Measurements from ENCODE around the gene RASGRF1.

RASGRF1 gene

DNA sequence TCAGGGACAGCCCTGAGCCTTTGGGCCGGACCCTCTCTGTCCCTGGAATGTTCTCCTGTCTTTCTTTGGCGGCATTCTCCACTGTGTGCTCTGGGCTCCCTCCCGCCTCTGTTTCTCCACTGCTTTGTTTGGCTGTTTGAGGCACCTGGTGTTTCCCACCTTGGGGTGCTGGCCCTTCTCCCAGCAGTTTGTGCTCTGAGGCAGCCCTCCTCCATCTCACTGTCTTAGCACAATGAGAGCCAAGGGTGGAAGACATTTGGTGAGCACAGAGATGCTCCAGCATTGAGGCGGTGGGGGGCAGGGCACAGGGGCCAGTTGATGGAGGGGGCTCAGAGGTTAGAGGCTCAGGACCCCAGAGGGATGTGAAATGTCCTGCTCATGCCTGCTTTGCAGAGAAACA is 54.3 kb downstream of the RASGRF1 start:
- no peak for TF ChIP-seq MYC (IDR thresholded peaks at IDR 0.05; ENCODE audit: low read depth, low read length)
- TF ChIP-seq, protein P1, sequence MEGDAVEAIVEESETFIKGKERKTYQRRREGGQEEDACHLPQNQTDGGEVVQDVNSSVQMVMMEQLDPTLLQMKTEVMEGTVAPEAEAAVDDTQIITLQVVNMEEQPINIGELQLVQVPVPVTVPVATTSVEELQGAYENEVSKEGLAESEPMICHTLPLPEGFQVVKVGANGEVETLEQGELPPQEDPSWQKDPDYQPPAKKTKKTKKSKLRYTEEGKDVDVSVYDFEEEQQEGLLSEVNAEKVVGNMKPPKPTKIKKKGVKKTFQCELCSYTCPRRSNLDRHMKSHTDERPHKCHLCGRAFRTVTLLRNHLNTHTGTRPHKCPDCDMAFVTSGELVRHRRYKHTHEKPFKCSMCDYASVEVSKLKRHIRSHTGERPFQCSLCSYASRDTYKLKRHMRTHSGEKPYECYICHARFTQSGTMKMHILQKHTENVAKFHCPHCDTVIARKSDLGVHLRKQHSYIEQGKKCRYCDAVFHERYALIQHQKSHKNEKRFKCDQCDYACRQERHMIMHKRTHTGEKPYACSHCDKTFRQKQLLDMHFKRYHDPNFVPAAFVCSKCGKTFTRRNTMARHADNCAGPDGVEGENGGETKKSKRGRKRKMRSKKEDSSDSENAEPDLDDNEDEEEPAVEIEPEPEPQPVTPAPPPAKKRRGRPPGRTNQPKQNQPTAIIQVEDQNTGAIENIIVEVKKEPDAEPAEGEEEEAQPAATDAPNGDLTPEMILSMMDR (IDR thresholded peaks at IDR 0.05; ENCODE audit: low read depth, low read length), result no peak
- H3K4me3 ChIP-seq (ENCODE audit: low read depth, low read length), result no peak overlapping the region
- DNase-seq (ENCODE audit: low read depth), result no peak

DNA sequence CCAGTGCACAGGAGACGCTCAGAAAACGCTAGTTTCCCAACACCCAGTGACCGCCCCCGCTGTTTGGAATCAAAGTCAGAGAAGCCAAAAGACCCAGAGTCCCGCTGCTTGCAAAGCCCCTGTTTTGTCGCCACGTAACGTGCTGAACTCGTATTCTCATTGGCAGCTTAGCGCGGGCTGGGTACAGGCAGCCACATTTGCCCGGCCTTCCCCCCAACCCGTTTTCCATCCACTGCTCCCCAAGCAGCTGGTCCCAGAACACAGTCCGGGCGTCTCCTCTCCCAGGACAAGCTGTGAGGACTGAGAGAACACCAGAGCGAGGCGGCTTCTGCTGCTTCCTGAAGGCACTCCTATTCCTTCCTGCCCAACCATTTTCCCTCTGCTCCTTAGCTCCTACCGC is 54.8 kb downstream of the RASGRF1 start:
- TF ChIP-seq, protein P2, sequence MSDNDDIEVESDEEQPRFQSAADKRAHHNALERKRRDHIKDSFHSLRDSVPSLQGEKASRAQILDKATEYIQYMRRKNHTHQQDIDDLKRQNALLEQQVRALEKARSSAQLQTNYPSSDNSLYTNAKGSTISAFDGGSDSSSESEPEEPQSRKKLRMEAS (IDR thresholded peaks at IDR 0.05; ENCODE audit: low read depth, low read length), result no peak
- DNase-seq (ENCODE audit: low read depth), result no peak

DNA sequence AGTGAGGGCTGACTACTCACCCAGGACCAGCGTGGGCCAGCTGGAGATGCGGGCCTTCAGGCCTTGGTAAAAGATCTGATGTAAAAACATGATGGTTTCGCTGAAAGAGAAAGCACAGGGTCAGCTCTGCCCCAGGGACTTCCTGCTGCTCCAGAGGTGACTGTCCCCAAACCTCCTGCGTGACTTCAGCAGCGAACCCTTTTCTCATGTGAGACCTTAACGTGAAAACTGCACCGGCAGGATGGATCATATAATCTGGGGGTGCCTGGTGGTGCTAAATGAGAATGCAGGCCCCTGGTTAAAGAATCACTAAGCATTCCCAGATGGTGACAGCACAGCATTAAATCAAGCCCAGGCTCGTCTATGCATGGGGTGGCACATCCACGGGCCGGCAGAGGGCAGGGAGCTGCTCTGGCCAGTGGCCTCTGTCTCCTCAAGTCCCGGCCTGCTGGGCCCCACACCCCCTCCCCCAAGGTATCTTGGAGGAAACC is 55.4 kb downstream of the RASGRF1 start:
- TF ChIP-seq MYC (IDR thresholded peaks at IDR 0.05; ENCODE audit: low read depth, low read length) (no peak), POLR2A (IDR thresholded peaks at IDR 0.05; ENCODE audit: extremely low read depth, insufficient read length) (no peak)
- TF ChIP-seq, protein P2 (IDR thresholded peaks at IDR 0.05; ENCODE audit: low read depth, low read length), result no peak
- TF ChIP-seq, protein P1 (IDR thresholded peaks at IDR 0.05; ENCODE audit: low read depth, low read length), result no peak
- DNase-seq (ENCODE audit: low read depth), result no peak
- H3K4me3 ChIP-seq (ENCODE audit: low read depth, low read length), result no peak overlapping the region

More for the DNA sequence above, 54.8 kb downstream of the RASGRF1 start:
- no peak overlapping the region for H3K4me3 ChIP-seq (ENCODE audit: low read depth, low read length)

DNA sequence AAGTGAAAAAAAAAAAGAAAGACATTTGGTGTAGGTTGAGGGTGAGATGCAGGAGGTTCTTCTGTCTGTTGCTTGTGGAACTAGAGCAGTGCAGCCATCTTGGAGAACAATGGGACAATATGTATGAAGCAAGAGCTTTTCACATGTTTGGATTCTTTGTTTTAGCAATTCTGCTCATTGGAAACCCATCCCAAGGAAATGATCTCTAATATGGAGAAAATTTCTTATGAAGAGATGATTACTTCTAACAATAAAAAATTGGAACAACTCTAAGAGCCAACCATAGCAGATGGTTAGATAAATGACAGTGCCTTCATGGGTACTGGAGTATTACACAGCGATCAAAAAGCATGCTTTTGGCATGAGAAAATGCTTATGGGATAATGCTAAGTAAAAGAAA is 56.3 kb downstream of the RASGRF1 start:
- TF ChIP-seq, protein P1 (IDR thresholded peaks at IDR 0.05; ENCODE audit: low read depth, low read length), result no peak
- TF ChIP-seq MYC (IDR thresholded peaks at IDR 0.05; ENCODE audit: low read depth, low read length) (no peak), POLR2A (IDR thresholded peaks at IDR 0.05; ENCODE audit: extremely low read depth, insufficient read length) (no peak)
- TF ChIP-seq, protein P2 (IDR thresholded peaks at IDR 0.05; ENCODE audit: low read depth, low read length), result no peak
- no peak for DNase-seq (ENCODE audit: low read depth)
- H3K4me3 ChIP-seq (ENCODE audit: low read depth, low read length), result no peak overlapping the region

DNA sequence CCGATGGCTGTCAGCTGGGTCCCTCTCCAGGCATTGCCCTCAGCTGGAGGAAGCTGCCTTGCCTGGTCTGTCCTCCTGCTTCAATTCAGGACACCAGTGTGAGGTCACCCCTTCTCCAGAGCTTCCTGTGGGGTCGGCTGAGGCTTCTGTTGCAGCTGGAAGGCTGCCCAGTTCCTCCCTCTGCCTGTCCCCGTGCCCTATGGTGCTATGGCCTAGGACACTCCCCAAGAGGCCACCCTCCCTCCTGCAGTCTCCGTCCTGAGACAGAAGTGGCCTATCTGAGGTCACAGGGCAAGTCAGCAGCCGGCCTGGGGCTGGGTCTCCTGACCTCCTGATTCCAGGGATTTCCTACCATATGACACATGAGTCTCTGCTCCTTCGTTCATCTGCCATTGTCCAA is 57.9 kb downstream of the RASGRF1 start:
- TF ChIP-seq, protein P2 (IDR thresholded peaks at IDR 0.05; ENCODE audit: low read depth, low read length), result no peak
- TF ChIP-seq, protein P1 (IDR thresholded peaks at IDR 0.05; ENCODE audit: low read depth, low read length), result no peak
- no peak for TF ChIP-seq POLR2A (IDR thresholded peaks at IDR 0.05; ENCODE audit: extremely low read depth, insufficient read length)
- TF ChIP-seq MYC (IDR thresholded peaks at IDR 0.05; ENCODE audit: low read depth, low read length), result no peak
- peak; percentile 26 for DNase-seq (ENCODE audit: low read depth)
- H3K4me3 ChIP-seq (ENCODE audit: low read depth, low read length), result no peak overlapping the region

DNA sequence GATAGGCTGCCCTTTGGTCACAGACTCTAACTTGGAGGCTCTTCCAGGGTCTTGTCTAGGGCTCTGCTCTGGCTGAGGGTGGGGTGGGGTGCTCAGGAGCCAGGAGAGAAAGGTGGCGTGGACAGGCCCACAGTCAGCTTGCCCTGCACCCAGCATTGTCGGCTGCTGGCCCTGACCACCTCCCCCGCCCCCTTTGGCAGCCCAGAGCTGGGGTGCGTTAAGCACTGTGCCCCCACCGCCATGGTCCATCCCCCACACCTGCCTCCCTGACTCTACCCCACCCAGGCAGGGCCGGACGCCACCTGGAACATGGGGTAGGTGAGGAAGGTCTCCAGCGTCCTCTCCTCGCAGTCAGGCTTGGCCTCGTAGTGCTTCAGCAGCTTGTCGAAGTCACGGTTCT is 58.8 kb downstream of the RASGRF1 start:
- TF ChIP-seq, protein P2 (IDR thresholded peaks at IDR 0.05; ENCODE audit: low read depth, low read length), result no peak
- TF ChIP-seq POLR2A (IDR thresholded peaks at IDR 0.05; ENCODE audit: extremely low read depth, insufficient read length) (no peak), MYC (IDR thresholded peaks at IDR 0.05; ENCODE audit: low read depth, low read length) (no peak)
- TF ChIP-seq, protein P1 (IDR thresholded peaks at IDR 0.05; ENCODE audit: low read depth, low read length), result no peak
- H3K4me3 ChIP-seq (ENCODE audit: low read depth, low read length), result no peak overlapping the region
- no peak for DNase-seq (ENCODE audit: low read depth)

All from NB4 (cell line).